Ovary (tissue), 9 donors: ENCODE results near the gene TOMM22. TPM values are rescaled to one million over a fixed set of nuclear protein-coding genes. Genes with fewer than 3 reads are reported as not detected.

ENCODE experiments used
- DNase-seq, 5 donors: peaks; one replicate each; pipeline ENCODE4 v3.0.0-alpha.2; 2019 to 2020
- H3K27ac ChIP-seq, 2 donors: fragments of 200-600 bp; one replicate each; pipeline versions ENCODE4 v1.5.1 to v1.8.0; 2019 to 2022
- H3K27me3 ChIP-seq: fragments of 200-600 bp; one replicate; pipeline ENCODE4 v1.8.0; 2022
- H3K36me3 ChIP-seq: fragments of 200-600 bp; sonication (generic); one replicate; pipeline ENCODE4 v1.5.1; 2019
- H3K4me1 ChIP-seq: one replicate; pipeline ENCODE4 v1.8.1; 2013; ENCODE audit warnings: mild to moderate bottlenecking, moderate library complexity; ENCODE audit not compliant: insufficient read depth
- H3K4me3 ChIP-seq: fragments of 200-600 bp; sonication (generic); one replicate; pipeline ENCODE4 v1.5.1; 2017
- H3K9me3 ChIP-seq, 2 donors: fragments of 200-600 bp in 1 of 2; sonication (generic) in 1 of 2; one replicate each; pipeline versions ENCODE4 v1.5.1 to v1.8.1; 2013 to 2019; ENCODE audit warnings: mild to moderate bottlenecking in 1 of 2, moderate library complexity in 1 of 2
- EP300 ChIP-seq: sonication (generic); formaldehyde crosslinking; IDR thresholded peaks from one replicate; pipeline ENCODE4 v1.6.1; 2017; ENCODE audit warnings: antibody characterized with exemption
- POLR2A ChIP-seq: fragments of 450-650 bp; IDR thresholded peaks from one replicate; pipeline ENCODE4 v1.6.1; 2017; ENCODE audit warnings: antibody characterized with exemption, mild to moderate bottlenecking, moderate library complexity
- WGBS, 3 donors: extraction: QIAGEN DNeasy Blood & Tissue Kit in 1 of 3; methylation state at CpG; one replicate each; pipeline versions ENCODE4 v1.1.5 to v1.1.7; 2013 to 2017; 5-methylcytosine and 5-hydroxymethylcytosine counted together
- intact Hi-C, 4 donors: fragments of 100-400 bp; cut with DNase I; formaldehyde crosslinking; loops; one replicate each; pipeline versions ENCODE4 v1.11.0 to v1.15.1; 2022 to 2023
- polyA plus RNA-seq, 2 donors: library from polyadenylated mRNA; stranded (reverse); fragments of 200-250 nt in 1 of 2; fragments of 350-450 nt in 1 of 2; fragmentation: Illumina TruSeq in 1 of 2; extraction: RNeasy Lipid Tissue Mini Kit (QIAGEN cat#74804) in 1 of 2; gene quantifications; one replicate each; pipeline ENCODE4 v1.2.3, GENCODE V29; 2013 to 2014
- total RNA-seq, 7 donors: library from RNA; depleted of rRNA in 2 of 7; stranded (reverse); fragments of >200 nt in 2 of 7; fragmentation: NEBNext Ultra II Directional in 3 of 7; extraction: Animal tissue kit (Norgen Biotek cat#: 25700) in 3 of 7; gene quantifications; one replicate each; pipeline versions ENCODE4 v1.1.0 to v1.2.4, GENCODE V29; 2016 to 2023
- TF ChIP-seq, protein P1 (sequence below), 3 donors: fragments of 450-650 bp in 2 of 3; fragments of 200-600 bp in 1 of 3; IDR thresholded peaks; one replicate each; pipeline versions ENCODE4 v1.5.1 to v1.8.0; 2016 to 2022; ENCODE audit warnings: antibody characterized with exemption in 3 of 3, mild to moderate bottlenecking in 1 of 3
- donor health status: DM: no; HTN: no; CAD: no; lungs with moderate emphysema.
- donor health status: DM: no; HTN: no; CAD: no.
- donor health status: Bipolar disorder and iron deficiency.
- donor health status: DM: yes; HTN: yes; CAD: no.
- donor health status: DM: no; HTN: no; CAD: no.
- donor health status: DM: yes; HTN: yes; CAD: no.

Gene TOMM22
- total and polyA plus RNA-seq, 9 donors = 30.0 to 96.3 (median 57.7) TPM

DNA sequence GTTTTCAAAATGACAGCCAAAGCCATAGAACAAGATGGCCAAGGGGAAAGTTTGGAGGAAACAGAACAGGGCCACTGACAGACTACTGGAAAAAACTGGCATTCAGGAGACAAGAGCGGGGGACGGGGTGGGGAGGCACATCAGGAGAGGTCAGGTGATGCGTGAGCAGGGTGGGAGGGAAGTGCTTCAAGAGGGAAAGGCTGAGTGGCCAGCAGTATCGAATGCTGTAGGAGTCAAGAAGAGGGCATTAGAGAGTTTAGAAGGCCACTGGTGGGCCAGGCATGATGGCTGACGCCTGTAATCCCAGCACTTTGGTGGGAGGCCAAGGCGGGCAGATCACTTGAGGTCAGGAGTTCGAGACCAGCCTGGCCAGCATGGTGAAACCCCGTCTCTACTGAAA lies 32.2 kb downstream of the TOMM22 start:
- intact Hi-C loops = no loop called here
- H3K36me3 ChIP-seq = no peaks in the 10 kb centered on the region
- no peaks in the 10 kb centered on the region for H3K27me3 ChIP-seq
- H3K4me3 ChIP-seq = no peak overlapping the region
- no peak for DNase-seq
- WGBS, 3 donors = 83 to 86% (median 85%) methylated on average over 8 of the region's 8 CpGs
- no peaks in the 10 kb centered on the region for H3K9me3 ChIP-seq
- no peak overlapping the region for H3K27ac ChIP-seq
- peaks cover 4% of the 10 kb centered on the region for H3K4me1 ChIP-seq
- TF ChIP-seq POLR2A = no peak
- TF ChIP-seq EP300 = no peak
- TF ChIP-seq, protein P1, sequence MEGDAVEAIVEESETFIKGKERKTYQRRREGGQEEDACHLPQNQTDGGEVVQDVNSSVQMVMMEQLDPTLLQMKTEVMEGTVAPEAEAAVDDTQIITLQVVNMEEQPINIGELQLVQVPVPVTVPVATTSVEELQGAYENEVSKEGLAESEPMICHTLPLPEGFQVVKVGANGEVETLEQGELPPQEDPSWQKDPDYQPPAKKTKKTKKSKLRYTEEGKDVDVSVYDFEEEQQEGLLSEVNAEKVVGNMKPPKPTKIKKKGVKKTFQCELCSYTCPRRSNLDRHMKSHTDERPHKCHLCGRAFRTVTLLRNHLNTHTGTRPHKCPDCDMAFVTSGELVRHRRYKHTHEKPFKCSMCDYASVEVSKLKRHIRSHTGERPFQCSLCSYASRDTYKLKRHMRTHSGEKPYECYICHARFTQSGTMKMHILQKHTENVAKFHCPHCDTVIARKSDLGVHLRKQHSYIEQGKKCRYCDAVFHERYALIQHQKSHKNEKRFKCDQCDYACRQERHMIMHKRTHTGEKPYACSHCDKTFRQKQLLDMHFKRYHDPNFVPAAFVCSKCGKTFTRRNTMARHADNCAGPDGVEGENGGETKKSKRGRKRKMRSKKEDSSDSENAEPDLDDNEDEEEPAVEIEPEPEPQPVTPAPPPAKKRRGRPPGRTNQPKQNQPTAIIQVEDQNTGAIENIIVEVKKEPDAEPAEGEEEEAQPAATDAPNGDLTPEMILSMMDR (IDR thresholded peaks at IDR 0.05) = no peak

GRCh38 chr22:38715176-38715764 lies 33.5 kb downstream of the TOMM22 start:
- H3K36me3 ChIP-seq = no peaks in the 10 kb centered on the region
- peaks cover 4% of the 10 kb centered on the region for H3K4me1 ChIP-seq
- no peak for DNase-seq
- TF ChIP-seq EP300 (no peak), POLR2A (no peak)
- TF ChIP-seq, protein P1 (IDR thresholded peaks at IDR 0.05) = no peak
- H3K27me3 ChIP-seq = no peaks in the 10 kb centered on the region
- H3K4me3 ChIP-seq = no peak overlapping the region
- no peak overlapping the region for H3K27ac ChIP-seq
- H3K9me3 ChIP-seq = no peaks in the 10 kb centered on the region
- 69 to 77% (median 75%) methylated on average over 9 of the region's 9 CpGs for WGBS, 3 donors
- intact Hi-C loops = no loop called here

GRCh38 chr22:38715852-38716251 lies 34.1 kb downstream of the TOMM22 start:
- intact Hi-C loops = no loop called here
- Histone ChIP-seq H3K4me3 (no peak overlapping the region), H3K4me1 (peaks cover 4% of the 10 kb centered on the region), H3K9me3 (no peaks in the 10 kb centered on the region), H3K27me3 (no peaks in the 10 kb centered on the region), H3K36me3 (no peaks in the 10 kb centered on the region), H3K27ac (no peak overlapping the region)
- WGBS, 3 donors = 93 to 95% (median 95%) methylated on average over 15 of the region's 15 CpGs
- no peak for DNase-seq
- TF ChIP-seq, protein P1 (IDR thresholded peaks at IDR 0.05) = no peak
- no peak for TF ChIP-seq POLR2A
- no peak for TF ChIP-seq EP300

- intact Hi-C loops = no loop called here
- 91 to 95% (median 95%) methylated on average over 8 to 10 of the region's 10 CpGs for WGBS, 3 donors
- TF ChIP-seq POLR2A (no peak), EP300 (no peak)
- TF ChIP-seq, protein P1 (IDR thresholded peaks at IDR 0.05) = no peak
Observed at GRCh38 chr22:38716271-38716670, 34.5 kb downstream of the TOMM22 start.

More at GRCh38 chr22:38716271-38716670, 34.5 kb downstream of the TOMM22 start:
- Histone ChIP-seq H3K4me1 (peaks cover 4% of the 10 kb centered on the region), H3K9me3 (no peaks in the 10 kb centered on the region), H3K27me3 (no peaks in the 10 kb centered on the region), H3K4me3 (no peak overlapping the region), H3K27ac (no peak overlapping the region), H3K36me3 (no peaks in the 10 kb centered on the region)
- DNase-seq = no peak
